ENCODE results near the gene SLC10A6.

DNA sequence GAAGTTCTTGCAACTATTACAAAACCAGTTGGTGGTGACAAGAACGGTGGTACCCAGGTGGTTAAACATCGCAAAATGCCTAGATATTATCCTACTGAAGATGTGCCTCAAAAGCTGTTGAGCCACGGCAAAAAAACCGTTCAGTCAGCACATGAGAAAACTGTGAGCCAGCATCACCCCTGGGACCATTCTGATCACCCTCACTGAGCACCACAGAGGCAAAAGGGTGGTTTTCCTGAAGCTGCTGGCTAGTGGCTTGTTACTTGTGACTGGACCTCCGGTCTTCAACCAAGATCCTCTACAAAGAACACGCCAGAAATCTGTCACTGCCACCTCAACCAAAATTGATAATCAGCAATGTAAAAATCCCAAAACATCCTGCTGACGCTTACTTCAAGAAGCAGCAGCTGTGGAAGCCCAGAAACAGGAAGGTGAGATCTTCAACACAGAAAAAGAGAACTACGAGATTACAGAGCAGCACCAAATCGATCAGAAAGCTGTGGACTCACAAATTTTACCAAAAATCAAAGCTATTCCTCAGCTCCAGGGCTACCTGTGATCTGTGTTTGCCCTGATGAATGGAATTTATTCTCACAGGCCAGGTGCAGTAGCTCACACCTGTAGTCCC, 21.4 kb upstream of the SLC10A6 start:
- TF ChIP-seq, protein P1, sequence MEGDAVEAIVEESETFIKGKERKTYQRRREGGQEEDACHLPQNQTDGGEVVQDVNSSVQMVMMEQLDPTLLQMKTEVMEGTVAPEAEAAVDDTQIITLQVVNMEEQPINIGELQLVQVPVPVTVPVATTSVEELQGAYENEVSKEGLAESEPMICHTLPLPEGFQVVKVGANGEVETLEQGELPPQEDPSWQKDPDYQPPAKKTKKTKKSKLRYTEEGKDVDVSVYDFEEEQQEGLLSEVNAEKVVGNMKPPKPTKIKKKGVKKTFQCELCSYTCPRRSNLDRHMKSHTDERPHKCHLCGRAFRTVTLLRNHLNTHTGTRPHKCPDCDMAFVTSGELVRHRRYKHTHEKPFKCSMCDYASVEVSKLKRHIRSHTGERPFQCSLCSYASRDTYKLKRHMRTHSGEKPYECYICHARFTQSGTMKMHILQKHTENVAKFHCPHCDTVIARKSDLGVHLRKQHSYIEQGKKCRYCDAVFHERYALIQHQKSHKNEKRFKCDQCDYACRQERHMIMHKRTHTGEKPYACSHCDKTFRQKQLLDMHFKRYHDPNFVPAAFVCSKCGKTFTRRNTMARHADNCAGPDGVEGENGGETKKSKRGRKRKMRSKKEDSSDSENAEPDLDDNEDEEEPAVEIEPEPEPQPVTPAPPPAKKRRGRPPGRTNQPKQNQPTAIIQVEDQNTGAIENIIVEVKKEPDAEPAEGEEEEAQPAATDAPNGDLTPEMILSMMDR (IDR thresholded peaks at IDR 0.05 in 4 of 5, conservative IDR thresholded peaks at IDR 0.05 in 1 of 5): no peak
- TF ChIP-seq POLR2A (IDR thresholded peaks at IDR 0.05): no peak
